ENCODE measurements around the gene NKIRAS1.
"Not testable (repeated sequence)": the region's sequence is repeated elsewhere in the genome, so short reads cannot be mapped to it uniquely, and the experiment has no call there.

The NKIRAS1 gene

GRCh38 chr3:23895181-23895580, 21.6 kb downstream of the NKIRAS1 start:
- FAIRE-seq, result no peak

DNA sequence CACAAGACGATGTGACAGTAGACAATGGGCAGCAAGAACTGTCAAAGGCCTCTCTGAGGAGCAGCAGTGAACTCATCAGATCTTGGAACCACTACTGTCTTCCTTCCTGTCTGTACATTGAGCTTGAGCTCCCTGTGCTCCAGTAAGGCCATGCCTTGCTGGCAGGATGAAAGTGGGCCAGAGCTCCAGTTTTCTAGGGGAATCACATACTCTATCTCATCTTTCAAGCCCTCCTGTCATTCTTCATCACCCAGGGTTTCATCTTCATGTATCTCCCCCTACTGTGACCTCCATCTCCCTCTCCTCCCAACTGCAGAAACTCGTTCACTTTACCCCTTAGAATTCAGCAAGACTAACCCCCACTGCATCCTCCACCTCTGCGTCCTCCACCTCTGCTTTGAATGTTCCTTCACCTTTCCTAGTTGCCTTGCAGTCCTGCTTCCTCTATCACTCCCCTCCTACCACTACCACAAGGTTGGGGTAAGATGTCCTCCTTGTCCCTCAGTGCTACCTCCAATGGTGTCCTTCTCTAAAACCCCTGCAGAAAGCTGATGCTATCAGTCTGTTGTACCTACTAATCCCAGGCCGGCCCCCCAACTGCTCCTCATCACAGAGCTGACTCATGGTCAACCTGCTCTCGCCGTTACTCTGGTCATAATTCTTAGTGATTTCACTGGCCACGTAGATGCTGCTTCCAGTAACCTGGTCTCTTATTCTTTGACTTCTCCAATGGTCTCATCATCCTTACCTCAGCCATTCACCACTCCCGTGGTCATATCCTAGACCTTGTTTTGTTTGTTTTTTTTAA, 22.3 kb downstream of the NKIRAS1 start:
- FAIRE-seq, result no peak

DNA sequence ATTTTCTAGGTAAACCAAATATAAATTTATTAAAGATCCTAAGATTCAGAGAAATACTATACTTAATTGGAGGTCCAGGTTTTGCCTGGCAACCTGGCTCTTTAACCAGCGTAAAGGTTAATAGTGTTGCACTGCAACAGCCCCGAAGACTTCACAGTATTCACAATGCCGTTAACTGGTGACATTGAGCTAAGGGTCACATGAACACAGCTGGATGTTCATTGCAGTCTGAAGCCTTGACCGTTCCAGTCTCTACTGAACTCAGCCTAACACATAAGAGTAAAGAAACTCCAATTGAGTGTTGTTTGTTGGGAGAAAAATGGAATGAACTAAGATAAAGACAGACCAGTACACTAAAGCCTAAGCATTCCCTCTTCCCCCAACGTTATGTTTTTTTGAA, 26.8 kb downstream of the NKIRAS1 start:
- FAIRE-seq, result no peak

GRCh38 chr3:23889386-23889785, 27.4 kb downstream of the NKIRAS1 start:
- no peak for FAIRE-seq

DNA sequence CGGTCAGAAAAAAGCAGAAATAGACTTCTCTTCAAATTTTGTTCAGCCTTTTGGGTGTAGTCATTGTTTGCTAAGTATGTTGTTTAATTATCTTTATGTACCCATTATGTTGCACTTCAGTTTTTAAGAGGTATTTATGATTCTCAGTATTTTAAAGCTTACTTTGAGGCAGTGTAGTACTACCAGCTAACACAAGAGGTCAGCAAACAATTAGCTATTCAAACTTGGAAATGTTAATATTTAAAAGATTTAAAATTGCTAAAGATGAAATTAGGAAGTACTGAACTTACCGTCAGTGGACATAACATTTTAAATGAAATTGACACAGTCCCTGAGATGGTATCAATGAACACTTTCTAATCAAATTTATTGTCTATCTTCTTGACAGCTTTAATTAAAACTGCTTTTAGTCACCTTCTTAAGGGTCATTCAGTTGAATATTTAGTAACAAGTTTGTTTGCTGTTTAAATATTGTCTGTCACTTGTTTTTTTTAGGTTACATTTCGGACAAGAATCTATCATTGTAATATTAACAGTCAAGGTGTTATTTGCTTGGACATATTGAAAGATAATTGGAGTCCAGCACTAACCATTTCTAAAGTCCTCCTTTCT, 28.1 kb downstream of the NKIRAS1 start:
- FAIRE-seq, result peak; percentile 95

DNA sequence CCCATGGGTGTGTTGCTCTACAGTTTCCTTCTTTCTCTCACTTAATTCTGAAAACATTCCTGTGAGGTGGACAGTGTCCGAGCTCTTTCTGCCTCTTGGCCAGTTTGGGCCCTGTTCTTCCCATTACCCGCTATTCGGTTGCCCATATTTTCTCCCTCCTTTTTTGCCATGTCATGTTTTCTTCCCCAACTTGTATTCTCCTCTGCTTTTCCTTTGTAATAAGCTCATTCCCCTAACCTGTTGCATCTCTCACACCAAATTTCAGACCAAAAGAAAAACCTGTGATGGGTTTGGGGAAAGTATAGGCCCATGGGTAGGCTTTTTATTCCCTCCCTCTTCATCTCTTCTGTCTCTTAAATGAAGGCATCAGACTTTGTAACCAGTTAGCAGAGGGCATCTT, 30.5 kb downstream of the NKIRAS1 start:
- FAIRE-seq, result no peak

DNA sequence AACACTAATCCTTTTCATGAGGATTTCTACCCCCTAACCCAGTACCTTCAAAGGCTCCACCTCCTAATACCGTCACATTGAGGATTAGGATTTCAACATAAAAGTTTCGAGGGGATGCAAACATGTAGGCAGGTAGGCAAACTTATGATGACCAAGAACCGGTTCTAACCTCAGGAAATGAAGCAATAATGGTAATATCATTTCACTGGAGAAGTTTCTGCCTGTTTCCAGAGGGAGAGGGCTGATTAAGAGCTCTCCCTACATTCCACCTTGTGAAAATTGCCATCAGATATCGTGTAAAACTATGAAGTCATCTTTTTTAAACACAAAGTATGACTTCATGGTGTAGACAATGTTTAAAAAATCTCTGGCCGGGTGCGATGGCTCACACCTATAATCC, 31.6 kb downstream of the NKIRAS1 start:
- FAIRE-seq, result no peak

GRCh38 chr3:23884481-23884880, 32.3 kb downstream of the NKIRAS1 start:
- peak; percentile 67 for FAIRE-seq

GRCh38 chr3:23882487-23882918, 34.3 kb downstream of the NKIRAS1 start:
- FAIRE-seq, result no peak

DNA sequence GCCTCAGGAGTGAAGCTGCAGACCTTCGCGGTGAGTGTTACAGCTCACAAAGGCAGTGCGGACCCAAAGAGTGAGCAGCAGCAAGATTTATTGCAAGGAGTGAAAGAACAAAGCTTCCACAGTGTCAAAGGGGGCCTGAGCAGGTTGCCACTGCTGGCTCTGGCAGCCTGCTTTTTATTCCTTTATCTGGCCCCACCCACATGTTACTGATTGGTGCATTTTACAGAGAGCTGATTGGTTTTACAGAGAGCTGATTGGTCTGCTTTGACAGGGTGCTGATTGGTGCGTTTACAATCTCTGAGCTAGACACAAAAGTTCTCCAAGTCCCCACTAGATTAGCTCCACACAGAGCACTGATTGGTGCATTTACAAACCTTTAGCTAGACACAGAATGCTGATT, 34.8 kb downstream of the NKIRAS1 start:
- not testable (repeated sequence) for FAIRE-seq

- no peak for FAIRE-seq
Measured at GRCh38 chr3:23880703-23881339, 36.0 kb downstream of the NKIRAS1 start.

- no peak for FAIRE-seq
Measured at GRCh38 chr3:23879485-23879884, 37.3 kb downstream of the NKIRAS1 start.

DNA sequence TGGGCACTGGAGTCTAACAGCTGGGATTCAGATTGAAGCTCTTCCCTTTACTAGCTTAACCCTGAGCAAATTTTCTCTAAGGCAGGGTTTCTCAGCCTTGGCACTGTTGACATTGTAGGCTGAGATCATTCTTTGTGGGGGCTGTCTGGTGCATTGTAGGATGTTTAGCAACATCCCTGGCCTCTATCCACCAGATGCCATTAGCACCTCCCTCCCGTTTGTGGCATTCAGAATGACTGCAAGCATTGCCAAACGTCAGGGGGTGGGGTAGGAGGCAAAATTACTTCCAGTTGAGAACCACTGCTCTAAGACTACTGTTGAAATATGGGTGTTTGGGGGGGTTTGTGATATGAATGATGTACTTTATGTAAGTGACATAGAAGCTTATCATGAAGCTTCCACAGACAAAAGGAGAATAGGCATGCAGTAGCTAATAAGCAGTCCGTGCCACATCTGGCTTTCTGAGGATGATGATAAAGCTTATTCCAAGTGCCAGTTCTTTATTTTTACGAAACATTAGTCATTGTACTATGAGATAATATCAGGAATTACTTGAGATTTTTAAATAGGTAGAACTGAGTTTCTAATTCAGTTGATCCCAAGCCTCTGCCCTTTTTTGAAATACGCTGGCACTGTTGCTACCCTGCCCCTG, 39.3 kb downstream of the NKIRAS1 start:
- no peak for FAIRE-seq

DNA sequence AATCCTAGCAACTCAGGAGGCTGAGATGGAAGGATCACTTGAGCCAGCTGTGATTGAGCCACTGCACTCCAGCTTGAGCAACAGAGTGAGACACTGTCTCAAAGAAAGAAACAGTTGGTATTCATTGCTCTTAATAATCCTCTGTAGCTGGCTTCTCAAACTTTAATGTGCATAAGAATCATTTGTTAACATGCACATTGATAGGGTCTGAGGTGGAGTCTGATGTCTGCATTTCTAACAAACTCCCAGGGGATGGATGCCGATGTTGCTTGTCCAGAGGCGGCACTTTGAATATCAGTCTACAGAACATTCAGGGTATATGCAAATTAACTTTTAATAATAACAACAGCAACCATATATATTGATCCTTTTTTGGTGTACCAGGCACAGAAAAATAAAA, 39.9 kb downstream of the NKIRAS1 start:
- no peak for FAIRE-seq

DNA sequence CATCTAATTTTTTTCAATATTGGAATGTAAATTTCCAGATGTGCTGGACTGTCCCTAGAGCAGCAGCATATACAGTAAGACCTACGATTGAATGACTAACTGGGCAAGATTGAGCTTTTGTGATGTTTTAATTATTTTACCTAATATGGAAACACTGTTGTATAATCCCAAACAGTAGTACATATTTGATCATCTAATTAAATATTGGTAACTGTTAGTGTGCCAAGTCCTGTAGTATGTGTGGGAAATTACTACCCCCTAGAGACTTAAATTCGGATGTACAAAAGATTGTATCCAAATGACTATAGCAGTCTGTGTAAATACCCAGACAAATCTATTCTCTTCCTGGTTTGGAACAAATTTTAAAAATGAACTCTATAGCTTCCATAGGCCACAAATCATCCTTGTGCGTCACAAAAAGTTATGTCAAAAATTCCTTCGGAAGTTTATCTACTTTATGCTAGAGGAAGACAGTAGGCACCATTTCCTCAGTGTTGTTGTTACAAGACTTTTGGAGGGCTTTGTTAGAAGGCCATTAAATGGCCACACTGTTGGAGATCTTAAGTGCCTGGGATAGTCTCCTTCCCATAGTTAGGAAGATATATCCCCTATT, 41.6 kb downstream of the NKIRAS1 start:
- FAIRE-seq, result no peak

DNA sequence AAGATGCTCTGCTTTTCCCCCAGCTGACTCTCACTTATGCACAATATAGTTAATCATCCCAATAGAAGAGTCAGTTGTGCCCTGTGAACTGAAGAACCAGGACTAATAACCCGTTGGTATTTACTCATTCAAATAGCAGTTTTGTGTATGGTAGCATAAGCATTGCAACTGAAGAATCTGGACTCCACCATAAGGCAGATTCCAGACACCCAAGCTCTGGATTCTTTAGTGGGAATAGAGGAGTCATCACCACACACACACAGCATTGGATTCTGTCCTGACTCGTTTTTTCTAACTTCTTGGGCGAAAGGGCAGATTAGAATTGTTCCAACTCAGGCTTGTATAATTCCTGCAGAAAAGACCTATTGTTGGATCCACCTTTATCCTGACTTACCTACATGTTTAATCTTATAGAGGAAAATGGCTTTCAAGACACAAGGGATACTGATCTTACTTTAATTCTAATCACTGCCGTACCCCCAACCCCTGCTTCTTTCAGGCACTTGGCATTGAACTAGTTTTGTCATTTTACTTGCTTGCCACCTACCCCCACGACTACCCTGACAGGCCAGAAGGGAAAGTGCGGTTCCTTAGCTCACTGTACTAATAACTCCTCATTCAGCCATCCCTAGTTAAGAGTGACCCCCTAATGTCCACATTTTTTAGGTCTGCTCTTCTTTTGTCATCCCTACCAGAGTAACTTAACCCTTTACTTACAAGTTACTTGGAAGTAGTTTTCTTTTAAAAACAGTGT, 42.3 kb downstream of the NKIRAS1 start:
- FAIRE-seq, result no peak

GRCh38 chr3:23873941-23874340, 42.8 kb downstream of the NKIRAS1 start:
- FAIRE-seq, result no peak

DNA sequence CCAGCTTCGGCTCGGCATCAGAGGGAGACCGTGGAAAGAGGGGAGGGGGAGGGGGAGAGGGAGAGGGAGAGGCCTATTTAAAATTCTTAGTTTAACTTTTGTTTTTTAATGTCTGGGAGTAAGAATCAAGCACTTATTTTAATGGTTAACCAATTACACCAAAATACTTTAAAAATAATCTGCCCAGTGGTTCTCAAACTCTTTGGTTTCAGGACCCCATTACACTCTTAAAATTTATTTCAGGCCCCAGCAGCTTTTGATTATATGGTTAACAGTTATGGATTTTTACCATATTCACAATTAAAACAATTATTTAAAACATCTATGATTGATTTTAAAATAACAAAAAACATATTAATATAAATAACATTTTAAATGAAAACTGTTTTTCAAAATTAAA, 44.5 kb downstream of the NKIRAS1 start:
- no peak for FAIRE-seq

GRCh38 chr3:23871361-23871760, 45.4 kb downstream of the NKIRAS1 start:
- FAIRE-seq, result not testable (repeated sequence)

- not testable (repeated sequence) for FAIRE-seq
Measured at GRCh38 chr3:23870663-23871043, 46.1 kb downstream of the NKIRAS1 start.

DNA sequence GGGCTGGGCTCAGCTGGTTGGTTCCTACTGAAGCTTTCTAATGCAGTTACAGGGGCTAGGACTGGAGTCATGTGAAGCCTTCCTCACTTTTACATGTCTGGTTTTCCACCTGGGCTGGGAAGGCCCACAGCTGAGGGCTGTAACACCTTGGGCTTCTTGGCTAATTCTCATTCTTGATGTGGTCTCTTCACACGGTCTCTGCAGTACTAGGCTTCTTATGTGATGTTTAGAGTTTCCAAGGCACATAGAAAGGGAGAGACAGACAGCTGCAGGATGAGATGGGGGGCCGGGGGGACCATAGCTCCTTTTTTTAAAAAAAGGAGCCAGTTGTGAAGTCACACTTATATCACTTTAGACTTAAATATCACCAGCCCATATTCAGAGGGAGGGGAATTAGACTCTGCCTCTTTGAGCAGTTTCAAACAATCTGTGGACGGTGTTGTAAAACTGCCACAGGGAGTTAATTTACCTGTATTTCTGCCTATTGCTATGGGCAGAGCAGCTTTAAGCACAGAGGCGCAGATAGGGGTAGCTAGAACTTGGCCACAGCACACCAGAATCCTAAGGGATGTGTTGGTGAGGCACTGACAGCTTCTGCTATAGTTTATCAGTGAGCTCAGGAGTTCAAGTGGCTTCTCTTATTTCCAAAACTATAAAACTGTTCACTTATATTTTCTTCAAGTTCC, 46.7 kb downstream of the NKIRAS1 start:
- FAIRE-seq, result no peak

GRCh38 chr3:23867838-23868237, 49.0 kb downstream of the NKIRAS1 start:
- FAIRE-seq, result no peak
